Kidney (tissue), 14 donors: Measurements from ENCODE around the gene PSMD1. TPM values are rescaled to one million over a fixed set of nuclear protein-coding genes. Genes with fewer than 3 reads are reported as not detected.

Experiments
- DNase-seq, 5 donors: peaks; one replicate each; pipeline ENCODE4 v3.0.0-alpha.2; 2013 to 2020
- FAIRE-seq: peaks from 2 replicates; lab custom pipeline; 2012; peaks lifted over from hg19 to GRCh38; lab: Jason Lieb, UNC
- H3K27ac ChIP-seq, 2 donors: one replicate each; pipeline ENCODE4 v1.7.0; 2013; ENCODE audit warnings: low read depth in 2 of 2, low read length in 2 of 2, inconsistent platforms in 1 of 2
- H3K27me3 ChIP-seq: one replicate; pipeline ENCODE4 v1.7.1; 2013; ENCODE audit warnings: low read length, inconsistent platforms; ENCODE audit not compliant: control insufficient read depth, insufficient read depth
- H3K36me3 ChIP-seq, 3 donors: one replicate each; pipeline versions ENCODE4 v1.7.0 to v1.7.1; 2013; ENCODE audit warnings: low read length in 3 of 3, control low read depth in 1 of 3, inconsistent platforms in 1 of 3; ENCODE audit not compliant: insufficient read depth in 3 of 3, control insufficient read depth in 2 of 3
- H3K4me1 ChIP-seq, 3 donors: one replicate each; pipeline versions ENCODE4 v1.7.0 to v1.7.1; 2013; ENCODE audit warnings: low read length in 3 of 3, inconsistent platforms in 1 of 3, low read depth in 1 of 3; ENCODE audit not compliant: control insufficient read depth in 2 of 3, insufficient read depth in 2 of 3
- H3K4me3 ChIP-seq, 3 donors: one replicate each; pipeline versions ENCODE4 v1.7.0 to v1.8.1; 2013; ENCODE audit warnings: low read length in 3 of 3, control low read depth in 1 of 3, inconsistent platforms in 1 of 3
- H3K9ac ChIP-seq, 3 donors: one replicate each; pipeline versions ENCODE4 v1.7.0 to v1.7.1; 2013; ENCODE audit warnings: low read length in 3 of 3, control low read depth in 1 of 3, inconsistent platforms in 1 of 3
- H3K9me3 ChIP-seq, 3 donors: one replicate each; pipeline versions ENCODE4 v1.7.0 to v1.7.1; 2013; ENCODE audit warnings: low read length in 3 of 3, control low read depth in 1 of 3, inconsistent platforms in 1 of 3; ENCODE audit not compliant: control insufficient read depth in 2 of 3, insufficient read depth in 1 of 3
- intact Hi-C: fragments of 100-400 bp; cut with DNase I; formaldehyde crosslinking; loops from one replicate; pipeline ENCODE4 v1.11.1; 2022
- polyA plus RNA-seq: library from polyadenylated mRNA; stranded (reverse); fragments of 350-450 nt; fragmentation: Illumina TruSeq; extraction: RNeasy Lipid Tissue Mini Kit (QIAGEN cat#74804); gene quantifications from one replicate; pipeline ENCODE4 v1.2.3, GENCODE V29; 2014; ENCODE audit warnings: low read depth, low replicate concordance; ENCODE audit not compliant: insufficient read depth
- total RNA-seq: library from RNA; stranded (reverse); fragmentation: NEBNext Ultra II Directional; extraction: Animal tissue kit (Norgen Biotek cat#: 25700); gene quantifications from one replicate; pipeline ENCODE4 v1.2.1, GENCODE V29; 2021
- TF ChIP-seq, protein P1 (sequence below): IDR thresholded peaks from 3 replicates; pipeline ENCODE4 v1.5.1; 2012; ENCODE audit warnings: mild to moderate bottlenecking, moderate library complexity, borderline replicate concordance; ENCODE audit not compliant: insufficient read depth; ENCODE audit errors: extremely low read depth
- donor health status: control.
- donor health status: control.
- donor health status: control.
- donor health status: control.
- donor health status: control.
- donor health status: DM: yes; HTN: yes; CAD: no.
- donor health status: Normal renal cell carcinoma (clear cell type).

Gene PSMD1
- total and polyA plus RNA-seq, 2 donors from 2014 or later = 75.6 to 95.4 TPM

DNA sequence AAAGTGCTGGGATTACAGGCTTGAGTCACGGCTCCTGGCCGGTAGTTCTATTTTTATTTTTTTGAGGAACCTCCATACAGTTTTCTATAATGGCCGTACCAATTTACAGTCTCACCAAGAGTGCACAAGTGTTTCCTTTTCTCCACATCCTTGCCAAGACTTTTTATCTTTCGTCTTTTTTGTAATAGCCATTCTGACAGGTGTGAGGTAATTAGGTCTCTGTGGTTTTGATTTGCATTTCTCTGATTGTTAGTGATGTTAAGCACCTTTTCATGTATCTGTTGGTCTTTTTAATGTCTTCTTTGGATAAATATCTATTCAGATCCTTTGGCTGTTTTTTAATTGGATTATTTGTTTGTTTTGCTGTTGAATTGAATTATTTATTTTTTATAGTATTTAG lies 151.1 kb downstream of the PSMD1 start:
- Histone ChIP-seq H3K9me3 (no peaks in the 10 kb centered on the region), H3K36me3 (peaks cover 0 to 21% (median 5%) of the 10 kb centered on the region in 3 donors), H3K4me3 (no peak overlapping the region), H3K9ac (no peak overlapping the region), H3K27ac (no peak overlapping the region), H3K27me3 (no peaks in the 10 kb centered on the region), H3K4me1 (no peaks in the 10 kb centered on the region)
- intact Hi-C loops = no loop called here
- TF ChIP-seq, protein P1, sequence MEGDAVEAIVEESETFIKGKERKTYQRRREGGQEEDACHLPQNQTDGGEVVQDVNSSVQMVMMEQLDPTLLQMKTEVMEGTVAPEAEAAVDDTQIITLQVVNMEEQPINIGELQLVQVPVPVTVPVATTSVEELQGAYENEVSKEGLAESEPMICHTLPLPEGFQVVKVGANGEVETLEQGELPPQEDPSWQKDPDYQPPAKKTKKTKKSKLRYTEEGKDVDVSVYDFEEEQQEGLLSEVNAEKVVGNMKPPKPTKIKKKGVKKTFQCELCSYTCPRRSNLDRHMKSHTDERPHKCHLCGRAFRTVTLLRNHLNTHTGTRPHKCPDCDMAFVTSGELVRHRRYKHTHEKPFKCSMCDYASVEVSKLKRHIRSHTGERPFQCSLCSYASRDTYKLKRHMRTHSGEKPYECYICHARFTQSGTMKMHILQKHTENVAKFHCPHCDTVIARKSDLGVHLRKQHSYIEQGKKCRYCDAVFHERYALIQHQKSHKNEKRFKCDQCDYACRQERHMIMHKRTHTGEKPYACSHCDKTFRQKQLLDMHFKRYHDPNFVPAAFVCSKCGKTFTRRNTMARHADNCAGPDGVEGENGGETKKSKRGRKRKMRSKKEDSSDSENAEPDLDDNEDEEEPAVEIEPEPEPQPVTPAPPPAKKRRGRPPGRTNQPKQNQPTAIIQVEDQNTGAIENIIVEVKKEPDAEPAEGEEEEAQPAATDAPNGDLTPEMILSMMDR = no peak
- DNase-seq (no peak), FAIRE-seq (no peak)

DNA sequence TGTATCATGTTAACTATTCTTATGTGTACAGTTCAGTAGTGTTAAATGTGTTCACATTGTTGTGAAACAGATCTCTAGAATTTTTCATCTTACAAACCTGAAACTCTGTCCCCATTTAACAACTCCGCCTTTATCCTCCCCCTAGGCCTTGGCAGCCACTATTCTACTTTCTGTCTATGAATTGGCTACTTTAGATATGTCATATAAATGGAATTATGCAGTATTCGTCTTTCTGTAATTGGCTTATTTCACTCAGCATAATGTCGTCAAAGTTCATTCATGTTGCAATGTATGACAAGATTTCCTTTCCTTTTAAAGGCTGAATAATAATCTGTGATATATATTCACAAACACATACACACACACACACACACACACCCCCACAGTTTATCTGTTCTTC lies 154.1 kb downstream of the PSMD1 start:
- TF ChIP-seq, protein P1 = no peak
- no peaks in the 10 kb centered on the region for H3K27me3 ChIP-seq
- no peak overlapping the region for H3K9ac ChIP-seq
- no peaks in the 10 kb centered on the region for H3K4me1 ChIP-seq
- intact Hi-C loops = no loop called here
- no peak overlapping the region for H3K4me3 ChIP-seq
- no peak overlapping the region for H3K27ac ChIP-seq
- DNase-seq (no peak), FAIRE-seq (no peak)
- H3K36me3 ChIP-seq = peaks cover 0 to 26% (median 5%) of the 10 kb centered on the region in 3 donors
- no peaks in the 10 kb centered on the region for H3K9me3 ChIP-seq

DNA sequence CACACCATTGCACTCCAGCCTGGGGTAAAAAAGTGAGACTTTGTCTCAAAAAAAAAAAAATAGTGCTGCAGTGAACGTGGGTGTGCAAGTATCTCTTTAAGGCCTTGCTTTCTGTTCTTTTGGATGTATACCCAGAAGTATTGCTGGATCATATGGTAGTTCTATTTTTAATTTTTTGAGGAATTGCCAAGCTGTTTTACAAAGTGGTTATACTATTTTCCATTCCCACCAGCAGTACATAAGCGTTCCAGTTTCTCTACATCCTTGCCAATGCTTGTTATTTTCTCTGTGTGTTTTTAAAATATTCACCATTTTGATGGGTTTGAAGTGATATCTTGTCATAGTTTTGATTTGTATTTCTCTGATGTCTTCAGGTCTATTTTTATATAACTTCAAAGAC lies 154.8 kb downstream of the PSMD1 start:
- Histone ChIP-seq H3K36me3 (peaks cover 1 to 27% (median 5%) of the 10 kb centered on the region in 3 donors), H3K27me3 (no peaks in the 10 kb centered on the region), H3K9ac (no peak overlapping the region), H3K4me1 (no peaks in the 10 kb centered on the region), H3K4me3 (no peak overlapping the region), H3K27ac (no peak overlapping the region), H3K9me3 (no peaks in the 10 kb centered on the region)
- FAIRE-seq = no peak
- TF ChIP-seq, protein P1 = no peak
- DNase-seq = no peak
- intact Hi-C loops = no loop called here

DNA sequence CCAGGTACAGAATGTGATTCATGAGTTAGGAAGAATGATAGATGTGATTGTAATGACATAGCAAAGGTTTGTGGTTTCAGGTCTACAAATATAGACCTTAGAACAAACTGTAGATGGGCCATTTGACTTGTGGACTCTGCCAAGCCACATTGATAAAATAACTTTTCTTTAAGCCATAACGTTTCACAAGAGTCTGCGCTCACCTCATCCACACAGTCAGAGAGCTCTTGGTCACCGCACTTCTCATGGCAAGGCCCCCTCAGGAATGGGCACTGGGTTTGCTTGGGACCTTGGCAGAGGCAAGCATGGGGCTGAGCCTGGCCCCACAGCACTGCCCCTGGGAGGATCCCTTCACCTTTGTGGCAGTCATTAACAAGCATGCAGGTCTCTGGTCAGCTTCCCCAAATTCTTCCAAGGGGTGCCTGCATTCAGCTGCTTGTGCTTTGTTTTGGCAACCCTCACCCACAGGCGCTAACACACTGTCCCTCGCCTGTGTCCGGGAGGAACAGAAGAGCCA lies 155.7 kb downstream of the PSMD1 start:
- Histone ChIP-seq H3K27me3 (no peaks in the 10 kb centered on the region), H3K9me3 (no peaks in the 10 kb centered on the region), H3K27ac (no peak overlapping the region), H3K4me1 (no peaks in the 10 kb centered on the region), H3K9ac (no peak overlapping the region), H3K36me3 (peaks cover 2 to 27% (median 5%) of the 10 kb centered on the region in 3 donors), H3K4me3 (no peak overlapping the region)
- DNase-seq (no peak), FAIRE-seq (no peak)
- intact Hi-C loops = no loop called here
- TF ChIP-seq, protein P1 = no peak
